Stimulated activated CD8-positive, alpha-beta memory T cell treated with anti-CD3 and anti-CD28 coated beads, Interleukin-7, amount 100 ng/mL, for 1 hour (primary cell): ENCODE data around the gene DMRTA2.

ENCODE experiments used
- DNase-seq, 2 donors: peaks; one replicate each; pipeline ENCODE4 v3.0.0-alpha.2; 2020; ENCODE audit warnings: low read depth in 2 of 2

DMRTA2 gene

DNA sequence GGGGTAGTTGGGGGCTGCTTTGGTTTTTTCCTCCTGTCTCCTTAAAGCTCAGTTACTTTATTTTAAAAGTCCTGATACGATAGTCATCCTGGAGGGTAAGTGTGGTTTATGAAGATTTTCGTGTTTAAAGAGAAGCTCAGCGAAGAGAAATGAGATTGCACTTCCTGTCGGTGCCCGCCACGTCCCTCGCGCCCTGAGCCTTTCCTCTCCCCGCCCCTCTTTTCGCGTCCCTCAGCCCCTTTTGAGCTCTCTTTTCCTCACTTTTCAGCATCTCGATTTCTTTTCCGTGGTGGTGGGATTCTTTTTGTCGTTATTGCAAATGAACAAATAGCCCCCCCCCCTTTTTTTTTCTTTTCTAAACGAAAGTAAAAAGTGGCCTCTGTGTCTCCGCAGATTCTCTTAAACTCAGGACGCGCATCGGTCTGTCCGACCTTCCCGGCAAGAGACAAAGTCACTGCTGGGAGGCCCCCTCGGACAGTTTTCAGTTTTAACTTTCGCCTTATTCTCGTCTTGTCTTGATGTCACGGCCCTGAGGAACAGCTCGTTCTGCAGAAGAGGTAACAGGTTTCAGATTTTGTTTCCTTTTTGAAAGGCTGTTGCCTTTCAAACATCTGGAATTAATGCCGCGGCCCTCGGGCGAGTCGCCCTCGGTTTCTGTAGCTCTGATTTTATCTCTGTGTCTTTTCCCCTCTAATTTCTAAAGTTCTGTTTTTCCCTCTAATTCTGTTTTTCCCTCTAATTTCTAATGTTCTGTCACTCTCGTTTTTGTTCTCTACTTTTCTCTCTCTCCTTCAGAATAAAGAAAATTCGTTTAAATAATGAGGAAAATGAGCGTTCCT, 1.0 kb upstream of the DMRTA2 start:
- DNase-seq: no peak

DNA sequence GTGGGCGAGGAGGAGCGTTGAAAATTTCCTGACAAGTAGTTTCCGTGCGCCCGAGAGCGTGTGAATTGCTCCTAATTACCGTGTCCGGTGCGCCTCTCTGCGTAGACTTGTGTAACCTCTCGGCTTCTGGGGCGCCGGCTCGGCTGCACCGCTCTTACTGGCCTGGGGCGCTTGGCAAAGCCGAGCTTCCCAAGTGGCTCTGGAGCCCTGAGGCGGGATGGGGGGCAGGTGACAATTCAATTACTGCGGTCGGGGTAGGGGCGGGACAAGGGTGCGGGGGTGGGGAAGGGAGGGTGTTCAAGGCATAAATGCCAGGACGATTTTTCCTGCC, 392 bp upstream of the DMRTA2 start:
- no peak for DNase-seq

DNA sequence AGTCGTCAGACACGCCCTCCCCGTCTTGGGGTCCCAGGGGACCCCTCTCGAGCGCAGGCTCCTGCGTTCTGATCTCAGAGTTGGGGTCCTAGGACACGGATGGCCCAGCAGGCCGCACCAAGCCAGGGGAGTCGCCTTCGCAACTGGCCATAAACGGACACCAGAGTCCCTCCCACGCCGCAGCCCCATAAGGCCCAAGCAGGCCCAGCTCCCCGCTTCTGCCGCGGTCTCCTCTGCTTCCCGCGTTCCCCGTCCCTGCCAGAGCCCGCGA, 633 bp downstream of the DMRTA2 start:
- DNase-seq: no peak

DNA sequence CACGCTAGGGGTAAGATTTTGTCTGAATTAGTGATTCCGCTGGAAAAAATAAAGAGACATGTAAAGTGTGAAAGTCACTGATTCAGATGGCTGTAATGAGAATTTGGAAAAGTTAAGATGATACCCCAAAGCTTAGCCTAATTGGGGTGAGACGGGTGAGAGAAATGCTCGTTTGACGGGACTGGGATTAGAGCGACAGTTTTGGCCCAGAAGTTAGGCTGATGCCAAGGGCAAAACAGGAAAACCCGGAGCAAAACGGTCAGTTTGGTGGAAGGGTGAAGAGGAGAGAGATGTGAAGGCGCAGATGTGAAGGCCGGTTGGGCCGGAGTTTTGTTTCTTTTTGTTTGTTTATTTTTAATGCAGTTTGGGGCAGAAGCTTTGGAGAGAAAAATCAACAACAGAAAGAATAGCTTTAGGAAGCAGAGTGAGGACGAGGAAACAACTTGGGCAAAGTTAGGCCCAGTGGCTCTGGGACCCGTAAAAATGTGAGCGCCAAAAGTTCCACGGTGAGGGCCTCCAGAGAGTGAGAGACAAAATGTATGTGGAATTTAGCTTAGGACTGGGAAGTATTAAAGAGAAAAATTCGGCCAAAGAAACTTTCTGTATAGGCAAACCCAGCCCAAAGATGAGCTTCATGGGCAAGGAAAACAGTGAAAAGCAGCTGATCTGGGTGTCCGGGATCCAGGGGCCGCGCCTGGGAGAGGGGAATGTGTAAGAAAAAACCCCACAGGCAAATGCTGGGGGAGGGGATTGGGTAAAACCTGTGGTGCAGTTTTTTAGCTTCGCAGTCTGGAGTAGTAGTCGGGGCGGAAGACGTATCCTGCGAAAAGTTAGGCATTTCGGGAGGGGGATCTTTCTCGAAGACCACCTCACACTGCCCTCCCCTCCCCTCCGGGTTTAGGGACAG, 1.2 kb downstream of the DMRTA2 start:
- DNase-seq: no peak

DNA sequence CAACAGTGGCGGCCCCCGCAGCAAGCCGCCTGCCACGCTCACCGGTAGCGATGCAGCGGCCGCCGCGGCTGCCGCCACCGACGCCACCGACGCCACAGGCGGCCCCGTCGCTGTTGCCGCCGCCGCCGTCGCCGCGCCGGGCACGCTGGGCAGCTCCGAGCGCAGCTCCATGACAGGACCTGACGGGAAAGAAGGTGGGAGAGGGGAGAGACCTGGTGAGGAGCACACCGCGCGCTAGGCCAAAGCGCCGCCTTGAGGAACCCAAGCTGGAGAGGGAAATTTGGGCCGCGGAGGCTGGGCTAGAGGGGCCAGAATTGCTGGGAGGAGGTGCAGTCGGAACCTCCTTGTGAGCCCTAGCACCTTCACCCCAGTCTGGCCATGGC, 1.9 kb downstream of the DMRTA2 start:
- DNase-seq: no peak

DNA sequence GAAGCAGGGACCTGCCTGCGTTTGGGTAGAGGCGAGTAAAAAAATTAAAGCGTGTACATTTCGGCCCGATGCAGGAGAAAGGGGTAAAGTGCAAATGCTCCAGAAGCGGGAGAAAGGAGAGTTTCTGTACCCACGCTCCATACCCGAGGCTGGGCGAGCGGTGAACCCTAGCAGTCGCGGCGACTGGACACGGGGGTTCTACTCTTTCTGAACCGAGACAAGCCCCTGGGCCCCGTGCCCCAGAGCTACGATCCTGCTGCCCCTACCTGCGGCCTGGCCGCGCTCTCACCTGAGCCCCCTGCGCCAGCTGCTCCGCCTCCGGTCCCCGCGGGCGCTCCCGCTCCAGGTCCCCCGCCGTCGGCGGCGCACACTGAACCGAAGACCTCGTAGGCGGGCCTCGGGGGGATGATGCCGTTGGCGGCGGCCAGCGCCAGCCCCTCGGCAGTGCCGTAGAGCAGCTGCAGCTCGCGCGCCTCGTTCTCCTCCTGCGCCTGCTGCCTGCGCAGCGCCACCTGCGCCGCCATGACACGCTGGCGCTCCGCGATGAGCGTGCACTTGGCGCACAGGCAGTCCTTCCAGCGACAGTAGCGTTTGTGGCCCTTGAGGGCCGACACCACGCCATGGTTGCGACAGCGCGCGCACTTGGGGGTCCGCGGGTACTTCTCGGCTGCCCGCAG, 2.4 kb downstream of the DMRTA2 start:
- DNase-seq: no peak

DNA sequence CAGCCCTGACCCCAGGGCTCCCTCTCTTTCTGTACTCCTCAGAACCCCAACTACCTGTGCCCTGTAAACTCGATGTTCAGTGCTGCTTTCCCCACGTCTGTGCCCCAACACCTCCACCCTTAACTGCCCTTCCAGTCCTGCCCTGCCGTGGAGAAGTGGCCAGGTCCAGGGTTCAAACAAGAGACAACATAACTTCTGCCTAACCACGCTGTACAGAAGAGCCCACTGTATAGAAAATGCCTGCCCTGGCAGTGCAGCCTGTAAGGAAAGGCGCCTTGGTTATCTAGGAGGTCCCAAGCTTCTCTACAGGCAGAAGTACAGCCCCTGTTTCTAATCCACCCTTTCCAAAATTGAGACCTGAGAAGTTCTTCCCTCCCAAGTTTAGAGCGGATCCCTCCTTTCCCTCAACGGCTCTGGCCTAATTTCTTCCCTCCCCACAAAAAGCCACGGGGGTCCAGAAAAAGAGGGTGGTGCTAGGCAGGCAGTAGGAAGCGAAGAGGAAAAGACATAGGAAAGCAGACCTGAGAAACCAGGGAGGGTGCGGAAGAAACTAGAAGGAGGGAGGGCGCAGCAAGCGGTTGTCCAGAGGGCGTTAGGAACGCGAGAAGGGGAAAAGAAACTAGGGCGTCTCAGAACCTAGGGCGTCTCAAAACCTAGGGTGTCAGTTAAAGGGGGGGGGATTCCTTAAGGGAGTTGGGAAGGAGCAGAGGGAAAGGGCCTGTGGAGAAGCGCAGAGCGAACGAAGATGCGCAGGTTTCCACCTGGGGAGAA, 3.2 kb downstream of the DMRTA2 start:
- no peak for DNase-seq

DNA sequence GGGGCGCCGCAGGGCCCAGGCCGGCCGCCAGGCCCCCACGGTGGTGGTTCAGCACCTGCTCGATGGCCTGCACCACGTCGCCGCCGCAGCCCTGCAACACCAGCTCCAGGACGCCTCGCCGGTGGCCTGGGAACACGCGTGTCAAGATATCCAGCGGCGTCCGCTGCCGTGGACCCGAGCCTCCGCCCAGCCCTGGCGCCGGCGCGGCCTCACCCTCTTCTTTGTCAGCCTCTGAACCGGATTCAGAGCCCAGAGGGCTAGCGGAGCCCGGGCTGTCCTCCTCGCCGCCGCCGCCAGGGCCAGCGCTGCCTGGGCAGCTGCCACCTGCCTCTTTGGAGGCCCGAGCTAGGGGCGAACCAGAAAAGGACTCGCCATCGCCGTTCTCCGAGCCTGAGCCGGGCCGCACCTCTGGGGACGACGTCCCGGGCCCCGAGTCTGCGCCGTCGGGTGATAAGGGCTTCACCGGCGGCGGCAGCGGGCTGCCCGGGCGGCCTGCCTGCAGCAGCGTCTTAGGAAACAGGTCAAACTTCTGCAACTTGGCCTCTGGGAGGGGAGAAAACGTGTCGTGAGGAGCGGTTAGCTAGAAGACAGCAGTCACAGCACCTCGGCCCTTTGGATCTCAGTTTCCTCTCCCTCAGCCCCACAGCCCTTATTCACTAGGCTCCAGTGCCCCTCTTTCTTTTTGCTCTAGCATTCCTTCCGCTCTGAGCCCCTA, 3.9 kb downstream of the DMRTA2 start:
- DNase-seq: no peak

DNA sequence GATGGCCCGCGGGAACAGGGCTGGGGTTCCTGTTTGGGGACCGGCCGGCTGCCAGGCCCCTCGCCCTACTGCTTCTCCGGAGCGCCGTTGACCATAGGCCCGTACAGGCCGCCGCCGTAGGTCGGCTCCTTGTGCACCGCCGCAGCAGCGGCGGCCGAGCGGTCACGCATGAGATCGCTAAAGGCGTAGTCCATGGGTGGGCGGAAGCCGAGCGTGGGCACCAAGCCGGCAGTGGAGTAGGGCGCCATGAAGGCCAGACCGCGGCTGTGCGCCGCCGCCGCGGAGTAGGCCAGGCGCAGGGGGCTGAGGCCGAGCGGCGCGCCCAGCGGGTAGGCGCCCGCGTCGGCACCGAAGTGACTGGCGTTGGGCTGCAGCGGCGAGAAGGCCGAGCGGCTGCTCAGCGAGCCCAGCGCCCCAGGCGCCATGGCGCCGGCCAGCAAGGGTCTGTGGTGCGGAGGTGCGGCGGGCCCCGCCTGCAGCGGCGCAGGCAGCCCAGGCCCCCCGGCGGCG, 4.6 kb downstream of the DMRTA2 start:
- DNase-seq: no peak

DNA sequence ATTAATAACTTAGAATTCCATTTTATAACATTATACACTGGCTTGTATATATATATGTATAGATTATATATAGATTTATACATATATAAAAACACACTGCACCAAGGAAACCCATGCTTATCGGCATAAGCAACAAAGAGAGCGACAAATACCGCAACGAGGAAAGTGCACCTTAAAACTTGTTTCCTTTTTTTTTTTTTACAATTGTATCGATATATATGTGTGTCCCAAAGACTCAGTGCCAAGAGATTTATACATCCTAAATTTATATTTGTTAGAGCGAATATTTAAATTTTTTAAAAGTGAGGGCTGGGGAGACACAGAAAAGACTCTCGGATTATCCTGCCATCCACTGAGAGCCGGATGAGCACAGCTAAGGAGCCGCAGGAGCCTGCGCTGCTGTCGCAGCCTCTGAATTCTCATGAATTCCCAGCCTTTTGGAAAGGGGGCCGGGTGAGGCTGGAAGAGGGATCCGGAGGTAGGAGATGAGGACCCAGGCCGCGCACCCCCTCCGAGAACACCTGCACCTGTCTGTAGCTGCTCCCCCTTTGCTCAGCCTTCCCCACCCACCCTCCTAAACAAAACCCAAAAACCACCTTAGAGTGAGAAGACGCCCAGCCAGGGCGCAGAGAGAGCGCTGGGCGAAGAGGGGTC, 5.2 kb downstream of the DMRTA2 start:
- no peak for DNase-seq

DNA sequence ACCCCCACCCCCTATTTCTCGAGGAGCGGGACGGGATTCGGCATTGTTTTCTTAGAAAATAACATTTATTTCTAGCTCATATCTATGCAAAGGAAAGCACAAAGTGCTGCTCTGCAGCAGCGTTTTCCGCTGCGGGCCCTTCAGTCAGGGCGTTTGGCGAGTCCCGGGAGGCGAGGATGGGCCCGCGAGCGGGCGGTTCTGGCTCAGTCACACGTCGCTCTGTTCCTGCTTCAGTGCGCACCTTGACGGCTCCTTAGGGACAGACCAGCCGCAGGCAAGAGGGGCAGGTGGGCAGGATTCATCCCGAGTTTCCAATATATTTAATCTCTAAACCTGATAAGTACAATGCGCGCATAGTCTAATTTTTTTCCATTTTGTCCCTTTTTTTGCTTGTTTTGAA, 5.7 kb downstream of the DMRTA2 start:
- no peak for DNase-seq

DNA sequence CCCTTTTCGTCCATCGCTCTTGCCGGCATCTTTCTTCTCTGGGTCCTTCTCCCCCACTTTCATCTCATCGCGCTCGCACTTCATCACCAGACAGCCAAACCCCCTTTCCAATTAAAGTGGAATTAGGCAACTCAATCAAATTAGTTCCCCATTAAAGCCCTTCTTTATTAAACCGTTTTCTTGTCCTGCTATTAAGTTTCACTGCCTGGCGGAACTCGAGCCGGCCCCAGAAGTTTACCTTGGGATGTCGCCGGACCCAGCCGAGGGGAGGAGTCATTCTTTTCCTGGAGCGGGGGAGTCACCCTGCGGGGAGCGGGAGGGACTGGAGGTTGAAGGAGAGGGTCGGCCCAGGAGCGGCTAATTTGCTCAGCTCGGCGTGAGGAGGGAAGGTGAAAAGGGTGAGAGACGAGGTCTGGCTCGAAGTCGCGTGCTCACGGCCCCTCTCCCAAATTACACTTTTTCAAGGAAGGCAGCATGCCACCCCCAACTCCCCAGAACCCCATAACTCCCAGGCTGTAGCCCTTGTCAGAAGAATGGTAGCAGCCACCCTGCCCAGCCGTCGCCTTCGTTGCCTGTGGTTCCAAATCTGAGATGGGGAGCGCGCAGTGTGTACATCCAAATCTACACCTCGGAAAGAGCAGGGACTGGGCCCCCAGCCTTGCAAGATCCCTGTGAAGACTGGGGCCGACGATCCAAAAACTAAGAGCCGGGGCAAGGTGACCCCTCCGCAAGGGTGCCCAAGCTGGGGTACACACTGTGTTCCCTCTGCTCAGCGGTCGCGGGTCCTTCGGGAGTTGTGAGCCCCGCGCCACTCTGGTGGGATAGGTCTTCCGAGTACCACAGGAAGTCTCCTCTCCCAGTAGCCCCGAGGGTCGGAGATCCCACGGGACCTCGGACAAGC, 6.4 kb downstream of the DMRTA2 start:
- no peak for DNase-seq

DNA sequence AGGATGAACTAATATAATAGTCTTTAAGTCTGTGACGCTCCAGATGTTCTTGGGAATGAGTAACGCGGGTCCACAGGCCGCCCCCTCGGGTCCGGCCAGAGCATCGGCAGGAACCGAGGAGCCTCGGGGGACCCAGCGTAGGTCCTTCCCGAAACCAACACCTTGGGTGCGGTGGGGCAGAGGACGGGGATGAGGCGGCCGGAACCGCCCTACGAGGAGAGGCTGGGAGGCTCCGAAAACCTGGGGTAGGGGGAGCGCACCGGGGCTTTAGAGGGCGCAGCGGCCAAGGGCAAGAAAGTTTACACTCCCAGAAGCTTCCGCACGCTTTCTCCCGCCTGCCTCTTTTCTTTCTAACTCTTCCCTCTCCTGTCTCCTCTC, 7.1 kb downstream of the DMRTA2 start:
- DNase-seq: no peak

DNA sequence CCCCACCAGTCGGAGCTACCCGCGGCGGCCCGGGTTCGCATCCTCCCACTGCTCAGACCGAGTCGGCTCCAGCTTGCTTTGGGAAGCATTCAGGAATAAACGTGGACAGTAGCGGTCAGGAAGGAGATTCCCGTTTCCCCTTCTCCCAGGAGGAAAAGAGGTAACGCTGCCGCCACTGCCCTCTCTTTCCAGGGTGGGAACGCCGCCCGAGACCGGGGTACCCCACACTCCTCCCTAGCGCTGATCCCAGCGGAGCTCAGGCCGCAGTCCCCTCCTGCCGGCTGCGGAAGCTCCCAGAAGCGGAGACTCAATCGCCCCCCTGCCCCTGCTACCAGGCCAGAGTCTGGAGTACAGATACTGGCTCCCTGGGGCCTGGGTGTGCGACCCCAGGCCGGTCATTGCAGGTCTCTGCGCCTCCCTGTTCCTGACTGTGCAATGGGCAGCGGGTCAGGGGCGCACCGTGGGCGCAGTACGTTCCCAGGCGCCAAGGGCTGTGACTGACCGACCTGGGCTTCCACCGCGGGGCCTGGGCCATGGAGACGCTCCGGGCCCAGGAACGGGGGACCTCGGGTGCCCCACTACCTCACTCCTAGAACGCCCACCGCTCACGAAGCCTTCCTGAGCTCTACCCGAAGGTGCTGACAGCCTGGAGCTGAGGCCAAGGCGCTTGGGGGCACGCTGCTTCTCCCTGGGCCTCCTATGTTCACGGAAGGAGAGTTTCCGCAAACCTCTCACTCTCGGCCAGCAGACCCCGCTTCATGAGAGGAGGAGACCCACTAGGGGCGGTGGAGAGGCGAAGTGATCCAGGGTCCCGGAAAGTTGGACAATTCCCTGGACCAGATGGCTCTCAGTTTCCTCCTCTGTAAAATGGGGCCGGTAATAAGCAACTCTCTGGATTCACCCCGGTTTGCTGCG, 7.8 kb downstream of the DMRTA2 start:
- no peak for DNase-seq

DNA sequence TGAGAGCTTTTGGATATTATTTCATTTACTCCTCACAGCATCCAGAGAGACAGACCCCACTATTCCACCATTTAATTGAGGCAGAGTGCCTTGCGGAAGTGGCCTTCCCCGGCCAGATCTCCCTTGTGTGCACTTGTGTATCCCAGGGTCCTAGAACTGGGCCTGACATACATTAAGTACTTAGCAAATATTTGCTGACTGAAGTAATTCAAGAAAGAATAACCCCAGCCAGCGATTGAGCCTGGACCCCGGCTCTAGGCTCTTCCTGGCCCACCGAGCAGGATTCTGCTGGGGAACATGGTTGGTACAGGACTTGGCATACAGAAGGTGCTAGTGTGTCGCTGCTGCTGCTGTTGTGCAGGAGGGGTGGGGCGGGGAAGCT, 8.4 kb downstream of the DMRTA2 start:
- DNase-seq: no peak

DNA sequence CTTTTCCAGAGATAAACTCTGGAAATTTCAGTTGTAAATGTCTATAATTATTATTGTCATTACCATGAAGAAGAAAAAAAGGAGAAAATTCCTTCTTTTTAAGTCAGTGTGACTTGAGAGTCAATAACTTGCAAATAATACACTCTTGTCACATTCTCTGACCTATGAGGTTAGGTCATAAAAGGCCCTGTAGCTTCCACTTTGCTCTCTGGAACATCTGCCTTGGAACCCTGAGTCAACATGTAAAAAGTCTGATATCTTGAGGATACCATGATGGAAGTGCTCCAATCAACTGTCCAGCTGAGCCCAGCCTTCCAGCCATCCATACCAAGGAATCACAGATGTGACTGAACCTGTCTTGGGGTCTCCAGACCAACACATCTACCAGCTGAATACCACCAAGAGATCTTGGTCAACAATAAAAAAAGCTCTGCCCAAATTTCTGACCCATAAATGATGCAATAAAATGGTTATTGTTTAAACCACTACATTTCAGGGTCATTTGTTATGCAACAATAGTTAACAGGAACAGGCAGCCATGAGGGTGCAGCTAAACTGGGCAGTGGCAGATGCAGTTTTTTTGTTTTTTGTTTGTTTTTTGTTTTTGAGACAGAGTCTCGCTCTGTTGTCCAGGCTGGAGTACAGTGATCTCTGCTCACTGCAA, 10.3 kb downstream of the DMRTA2 start:
- no peak for DNase-seq

DNA sequence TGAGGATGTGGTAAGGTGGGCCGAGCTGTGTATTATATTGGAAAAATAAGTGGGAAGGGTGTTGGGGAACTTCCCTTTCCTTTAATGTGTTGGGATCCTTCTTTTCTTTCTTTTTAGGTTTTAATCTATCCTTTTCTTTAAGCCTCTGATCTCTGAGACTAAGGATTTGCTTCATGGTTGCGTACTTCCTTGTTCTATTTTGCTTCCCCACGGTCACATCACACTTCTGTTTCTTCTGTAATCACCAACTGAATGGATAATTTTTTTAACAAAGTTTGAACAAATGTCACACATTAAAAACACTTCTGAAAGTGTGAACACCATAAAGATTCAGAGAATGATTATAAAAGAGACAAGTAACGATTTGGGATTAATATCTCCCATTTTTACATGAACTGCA, 17.4 kb downstream of the DMRTA2 start:
- DNase-seq: no peak

DNA sequence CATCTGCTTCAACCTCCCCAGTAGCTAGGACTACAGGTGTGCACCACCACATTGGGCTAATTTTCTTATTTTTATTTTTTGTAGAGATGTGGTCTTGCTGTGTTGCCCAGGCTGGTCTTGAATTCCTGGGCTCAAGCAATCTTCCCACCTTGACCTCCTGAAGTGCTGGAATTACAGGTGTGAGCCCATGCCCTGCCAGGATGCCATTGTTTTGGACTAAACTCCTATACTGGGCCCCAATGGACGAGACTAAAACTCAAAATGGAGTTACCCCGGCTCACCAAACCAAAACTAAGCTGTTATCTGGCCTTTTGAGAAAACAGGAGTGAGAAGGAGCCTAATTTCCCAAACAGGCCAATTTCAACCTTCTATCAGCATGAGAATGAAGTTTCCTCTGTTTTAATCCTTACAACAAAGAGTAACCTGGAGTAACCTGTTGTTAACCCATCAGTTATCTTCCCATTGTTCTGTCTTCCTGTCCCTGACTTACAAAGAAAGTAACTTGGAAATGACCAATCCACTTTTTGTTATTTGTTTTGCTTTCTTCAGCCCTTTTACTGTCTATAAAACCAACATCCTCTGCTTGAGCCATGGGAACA, 29.6 kb downstream of the DMRTA2 start:
- DNase-seq: no peak
